Measurements from ENCODE around the gene COL24A1.
"Not testable (repeated sequence)": the region's sequence is repeated elsewhere in the genome, so short reads cannot be mapped to it uniquely, and the experiment has no call there.

Gene COL24A1

GRCh38 chr1:86084998-86085397 is 71.6 kb downstream of the COL24A1 start:
- Histone ChIP-seq H3K79me2 (ENCODE audit: insufficient read depth, low read length) (no peaks in the 10 kb centered on the region), H3K4me1 (ENCODE audit: insufficient read depth, low read length) (peaks cover 10% of the 10 kb centered on the region; the same call in 1 of the 2 replicates), H3K4me2 (ENCODE audit: insufficient read depth, low read length) (no peak overlapping the region), H3K27me3 (ENCODE audit: insufficient read depth, low read length, poor library complexity) (no peaks in the 10 kb centered on the region), H3K36me3 (ENCODE audit: insufficient read depth, low read length) (no peaks in the 10 kb centered on the region), H3K4me3 (ENCODE audit: low read depth in 1 of 2, low read length in 2 of 2) (no peak overlapping the region), H4K20me1 (ENCODE audit: insufficient read depth, low read length) (no peaks in the 10 kb centered on the region), H3K9me3 (ENCODE audit: insufficient read depth, low read length, severe bottlenecking) (no peaks in the 10 kb centered on the region), H3K27ac (ENCODE audit: low read length) (no peak overlapping the region), H3K9ac (ENCODE audit: low read depth, low read length) (no peak overlapping the region), H2AFZ (ENCODE audit: low read depth, low read length) (no peak overlapping the region)
- DNase-seq (no peak), ATAC-seq (ENCODE audit: insufficient read depth, low read depth) (no peak)
- TF ChIP-seq EZH2 (IDR thresholded peaks at IDR 0.05; ENCODE audit: borderline replicate concordance, low read depth, low read length, severe bottlenecking) (no peak), CTCF (IDR thresholded peaks at IDR 0.05; ENCODE audit: borderline replicate concordance, extremely low read depth, low read length, poor library complexity, severe bottlenecking) (no peak)

- Histone ChIP-seq H3K27me3 (ENCODE audit: insufficient read depth, low read length, poor library complexity) (no peaks in the 10 kb centered on the region), H3K9ac (ENCODE audit: low read depth, low read length) (no peak overlapping the region), H3K4me1 (ENCODE audit: insufficient read depth, low read length) (peaks cover 10% of the 10 kb centered on the region; the same call in 1 of the 2 replicates), H3K4me3 (ENCODE audit: low read depth in 1 of 2, low read length in 2 of 2) (no peak overlapping the region), H3K36me3 (ENCODE audit: insufficient read depth, low read length) (no peaks in the 10 kb centered on the region), H3K9me3 (ENCODE audit: insufficient read depth, low read length, severe bottlenecking) (no peaks in the 10 kb centered on the region), H2AFZ (ENCODE audit: low read depth, low read length) (no peak overlapping the region), H4K20me1 (ENCODE audit: insufficient read depth, low read length) (no peaks in the 10 kb centered on the region), H3K79me2 (ENCODE audit: insufficient read depth, low read length) (no peaks in the 10 kb centered on the region), H3K4me2 (ENCODE audit: insufficient read depth, low read length) (no peak overlapping the region), H3K27ac (ENCODE audit: low read length) (no peak overlapping the region)
- TF ChIP-seq EZH2 (IDR thresholded peaks at IDR 0.05; ENCODE audit: borderline replicate concordance, low read depth, low read length, severe bottlenecking) (no peak), CTCF (IDR thresholded peaks at IDR 0.05; ENCODE audit: borderline replicate concordance, extremely low read depth, low read length, poor library complexity, severe bottlenecking) (peak; percentile 31)
- 0 out of 3 replicates have a peak, but pooled peaks have one; percentile 37 for ATAC-seq (ENCODE audit: insufficient read depth, low read depth)
- no peak for DNase-seq
These were observed 74.4 kb downstream of the COL24A1 start for GRCh38 chr1:86082183-86082582.

GRCh38 chr1:86072474-86072873 is 84.1 kb downstream of the COL24A1 start:
- not testable (repeated sequence) for H3K9ac ChIP-seq (ENCODE audit: low read depth, low read length); H3K9me3 ChIP-seq (ENCODE audit: insufficient read depth, low read length, severe bottlenecking); H4K20me1 ChIP-seq (ENCODE audit: insufficient read depth, low read length); H3K4me3 ChIP-seq (ENCODE audit: low read depth in 1 of 2, low read length in 2 of 2); DNase-seq; H3K4me1 ChIP-seq (ENCODE audit: insufficient read depth, low read length); H3K79me2 ChIP-seq (ENCODE audit: insufficient read depth, low read length); H2AFZ ChIP-seq (ENCODE audit: low read depth, low read length); H3K27ac ChIP-seq (ENCODE audit: low read length); H3K27me3 ChIP-seq (ENCODE audit: insufficient read depth, low read length, poor library complexity); H3K4me2 ChIP-seq (ENCODE audit: insufficient read depth, low read length); ATAC-seq (ENCODE audit: insufficient read depth, low read depth); H3K36me3 ChIP-seq (ENCODE audit: insufficient read depth, low read length)

- not testable (repeated sequence) for H3K4me3 ChIP-seq (ENCODE audit: low read depth in 1 of 2, low read length in 2 of 2); H3K4me1 ChIP-seq (ENCODE audit: insufficient read depth, low read length); H3K79me2 ChIP-seq (ENCODE audit: insufficient read depth, low read length); H3K4me2 ChIP-seq (ENCODE audit: insufficient read depth, low read length); H3K9me3 ChIP-seq (ENCODE audit: insufficient read depth, low read length, severe bottlenecking); H3K36me3 ChIP-seq (ENCODE audit: insufficient read depth, low read length); ATAC-seq (ENCODE audit: insufficient read depth, low read depth); H2AFZ ChIP-seq (ENCODE audit: low read depth, low read length); H4K20me1 ChIP-seq (ENCODE audit: insufficient read depth, low read length); H3K27ac ChIP-seq (ENCODE audit: low read length); H3K9ac ChIP-seq (ENCODE audit: low read depth, low read length); H3K27me3 ChIP-seq (ENCODE audit: insufficient read depth, low read length, poor library complexity); DNase-seq
These were observed 84.7 kb downstream of the COL24A1 start for GRCh38 chr1:86071870-86072269.
